ENCODE results near the gene STC2. TPM values are rescaled to one million over a fixed set of nuclear protein-coding genes. Genes with fewer than 3 reads are reported as not detected.
"Not testable (repeated sequence)": the region's sequence is repeated elsewhere in the genome, so short reads cannot be mapped to it uniquely, and the experiment has no call there.

STC2 gene
- total and polyA plus RNA-seq, 8 donors = 2.9 to 5.6 (median 5.0) TPM

- H3K36me3 ChIP-seq = no peaks in the 10 kb centered on the region
- H3K27me3 ChIP-seq = peaks cover 3 to 93% of the 10 kb centered on the region in 2 donors
- peaks cover 3 to 5% of the 10 kb centered on the region in 2 donors for H3K4me1 ChIP-seq
- DNase-seq (no peak), ATAC-seq (no peak)
- intact Hi-C loops (cut with DNase I) = loop anchor here in 1 of 2 donors (10.0 kb wide), 1 partner anchor 284 kb away; no protein-coding TSS in a partner anchor
- no peaks in the 10 kb centered on the region for H3K9me3 ChIP-seq
- no peak for TF ChIP-seq CTCF (IDR thresholded peaks at IDR 0.05)
- no peak overlapping the region for H3K27ac ChIP-seq
- no peak overlapping the region for H3K4me3 ChIP-seq
Measured at GRCh38 chr5:173290477-173291131, 37.6 kb downstream of the STC2 start.

GRCh38 chr5:173289372-173289771 lies 38.8 kb downstream of the STC2 start:
- H3K4me1 ChIP-seq = peaks cover 3 to 5% of the 10 kb centered on the region in 2 donors
- H3K4me3 ChIP-seq = no peak overlapping the region
- peaks cover 3 to 90% of the 10 kb centered on the region in 2 donors for H3K27me3 ChIP-seq
- DNase-seq (no peak), ATAC-seq (no peak)
- no peak overlapping the region for H3K27ac ChIP-seq
- intact Hi-C loops (cut with DNase I) = no loop called here
- no peak for TF ChIP-seq CTCF (IDR thresholded peaks at IDR 0.05)
- H3K9me3 ChIP-seq = no peaks in the 10 kb centered on the region
- H3K36me3 ChIP-seq = no peaks in the 10 kb centered on the region

GRCh38 chr5:173288632-173289031 lies 39.6 kb downstream of the STC2 start:
- Histone ChIP-seq H3K36me3 (no peaks in the 10 kb centered on the region), H3K4me3 (no peak overlapping the region), H3K4me1 (peaks cover 0 to 3% of the 10 kb centered on the region in 2 donors), H3K27ac (no peak overlapping the region), H3K9me3 (no peaks in the 10 kb centered on the region), H3K27me3 (peaks cover 8 to 90% of the 10 kb centered on the region in 2 donors)
- TF ChIP-seq CTCF (IDR thresholded peaks at IDR 0.05) = no peak
- intact Hi-C loops (cut with DNase I) = no loop called here
- DNase-seq (no peak), ATAC-seq (no peak)

- DNase-seq = no peak
- Histone ChIP-seq H3K27me3 (peaks cover 17 to 91% of the 10 kb centered on the region in 2 donors), H3K4me3 (no peak overlapping the region), H3K4me1 (peaks cover 0 to 6% of the 10 kb centered on the region in 2 donors), H3K27ac (no peak overlapping the region), H3K9me3 (no peaks in the 10 kb centered on the region), H3K36me3 (no peaks in the 10 kb centered on the region)
- no peak for TF ChIP-seq CTCF (IDR thresholded peaks at IDR 0.05)
- intact Hi-C loops (cut with DNase I) = no loop called here
- ATAC-seq = no peak
Measured at GRCh38 chr5:173287086-173287485, 41.1 kb downstream of the STC2 start.

GRCh38 chr5:173284343-173284958 lies 43.8 kb downstream of the STC2 start:
- ATAC-seq; H3K36me3 ChIP-seq; H3K9me3 ChIP-seq; H3K27ac ChIP-seq; intact Hi-C loops (cut with DNase I); H3K4me1 ChIP-seq; H3K4me3 ChIP-seq; DNase-seq: not testable (repeated sequence)
- H3K27me3 ChIP-seq = peaks cover 21 to 94% of the 10 kb centered on the region in 2 donors
